ENCODE data around the gene CCDC13.

The CCDC13 gene

GRCh38 chr3:42732829-42733459, 40.1 kb downstream of the CCDC13 start:
- no peak for DNase-seq

GRCh38 chr3:42732196-42732828, 40.7 kb downstream of the CCDC13 start:
- DNase-seq, result no peak

- DNase-seq, result no peak
Observed at GRCh38 chr3:42731476-42732195, 41.4 kb downstream of the CCDC13 start.

GRCh38 chr3:42730706-42731420, 42.2 kb downstream of the CCDC13 start:
- no peak for DNase-seq

DNA sequence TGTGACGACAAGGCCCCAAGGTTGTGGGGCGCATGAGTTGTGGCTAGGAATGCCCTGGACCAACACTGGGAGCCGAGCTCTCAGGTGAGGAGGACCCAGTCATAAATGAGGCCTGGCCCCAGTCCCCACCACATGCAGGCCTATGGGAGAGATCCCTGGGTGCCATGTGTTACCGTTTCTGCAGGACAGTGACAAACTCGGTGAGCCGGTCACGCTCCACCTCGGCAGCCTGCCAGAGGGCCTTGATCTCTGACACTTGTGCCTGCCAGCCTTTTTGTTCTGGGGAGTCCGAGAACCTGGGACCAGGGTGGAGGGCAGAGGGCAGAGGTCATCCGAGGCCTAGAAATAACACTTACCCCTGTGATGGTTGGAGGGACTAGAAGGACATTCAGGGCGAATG, 42.8 kb downstream of the CCDC13 start:
- DNase-seq, result no peak

- DNase-seq, result no peak
Observed at GRCh38 chr3:42729404-42730145, 43.5 kb downstream of the CCDC13 start.

DNA sequence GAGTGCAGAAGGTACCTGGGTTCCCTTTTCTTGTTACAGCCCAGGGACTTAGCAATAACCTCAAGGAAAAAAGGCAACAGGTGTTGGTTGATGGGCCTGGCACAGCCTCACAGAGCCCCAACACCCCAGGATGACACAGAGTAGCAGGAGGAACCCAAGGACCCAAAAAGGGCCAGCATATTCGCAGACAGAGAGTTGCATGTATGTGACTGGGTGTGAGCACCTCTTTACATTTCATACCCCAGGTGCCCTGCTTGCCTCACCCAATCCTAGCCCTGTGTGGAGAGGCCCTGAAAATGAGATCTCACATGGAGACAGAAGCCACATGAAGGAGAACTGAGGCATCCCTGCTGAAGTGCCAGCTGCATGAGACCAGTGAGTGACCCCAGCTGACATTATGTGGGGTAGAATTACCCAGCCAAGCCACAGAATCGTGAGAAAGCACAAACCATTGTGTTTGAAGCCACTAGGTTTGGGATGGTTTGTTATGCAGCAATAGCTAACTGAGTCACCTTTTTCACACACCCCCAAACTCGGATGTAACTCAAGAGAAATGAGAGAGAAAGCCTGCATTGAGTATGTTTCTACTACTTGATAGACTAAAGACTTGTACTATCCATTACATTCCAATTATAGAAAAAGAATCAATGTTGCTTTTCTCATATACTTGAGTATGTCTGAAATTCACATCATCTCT, 44.2 kb downstream of the CCDC13 start:
- no peak for DNase-seq

DNA sequence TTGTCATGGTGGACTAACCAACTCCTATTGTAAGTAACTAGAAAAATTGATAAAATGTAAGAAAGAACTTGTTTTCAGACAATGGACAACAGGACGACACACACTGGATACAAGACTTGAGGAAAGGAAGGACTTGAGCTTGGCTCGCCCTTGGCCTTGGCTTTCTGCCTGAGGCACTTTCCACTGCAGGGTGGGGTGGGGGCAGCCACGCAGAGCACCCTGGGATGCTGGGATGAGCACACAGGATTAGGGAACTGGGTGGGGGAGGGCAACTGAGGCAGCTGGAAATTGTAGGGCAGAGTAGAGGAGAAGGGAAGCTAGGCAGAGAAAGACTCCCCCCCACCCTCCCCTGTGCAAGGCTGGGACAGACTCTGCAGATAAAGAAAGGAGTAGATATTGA, 45.0 kb downstream of the CCDC13 start:
- no peak for DNase-seq

- no peak for DNase-seq
Observed at GRCh38 chr3:42725454-42725853, 47.6 kb downstream of the CCDC13 start.

GRCh38 chr3:42723219-42723618, 49.8 kb downstream of the CCDC13 start:
- DNase-seq, result no peak

Measured in NCI-H2081 (cell line).